CD14-positive monocyte (primary cell): ENCODE measurements around the gene CCL26. TPM values are rescaled to one million over a fixed set of nuclear protein-coding genes. Genes with fewer than 3 reads are reported as not detected.

ENCODE experiments used
- DNase-seq, 3 donors: peaks; one replicate each; pipeline ENCODE4 v3.0.0-alpha.2; 2011 to 2022
- H2AFZ ChIP-seq: 2 replicates; pipeline ENCODE4 v1.6.0; 2012; ENCODE audit warnings: mild to moderate bottlenecking, low read depth, low read length, inconsistent platforms; ENCODE audit not compliant: insufficient read depth, poor library complexity, severe bottlenecking
- H3K27ac ChIP-seq, 2 donors: 1 replicate in 1 of 2; 2 replicates in 1 of 2; pipeline ENCODE4 v1.5.1; 2012 to 2013; ENCODE audit warnings: low read length in 2 of 2, control low read depth in 1 of 2, inconsistent platforms in 1 of 2, low read depth in 1 of 2, mild to moderate bottlenecking in 1 of 2
- H3K27me3 ChIP-seq, 2 donors: one replicate each; pipeline versions ENCODE4 v1.6.0 to v1.6.1; 2011 to 2013; ENCODE audit warnings: low read length in 2 of 2; ENCODE audit not compliant: control insufficient read depth in 2 of 2, insufficient read depth in 2 of 2
- H3K36me3 ChIP-seq, 2 donors: replicated peaks in 1 of 2; 1 replicate in 1 of 2; 2 replicates in 1 of 2; pipeline versions ENCODE4 v1.5.1 to v1.6.1; 2012 to 2013; ENCODE audit warnings: low read length in 2 of 2, control low read depth in 1 of 2, inconsistent platforms in 1 of 2, mild to moderate bottlenecking in 1 of 2; ENCODE audit not compliant: insufficient read depth in 2 of 2, control insufficient read depth in 1 of 2
- H3K4me1 ChIP-seq, 2 donors: 1 replicate in 1 of 2; 2 replicates in 1 of 2; pipeline versions ENCODE4 v1.5.1 to v1.6.1; 2012 to 2013; ENCODE audit warnings: low read length in 2 of 2, control low read depth in 1 of 2, inconsistent platforms in 1 of 2, mild to moderate bottlenecking in 1 of 2, moderate library complexity in 1 of 2; ENCODE audit not compliant: insufficient read depth in 2 of 2, control insufficient read depth in 1 of 2
- H3K4me2 ChIP-seq: replicated peaks from 2 replicates; pipeline ENCODE3; 2012; ENCODE audit warnings: low read length, moderate library complexity, mild to moderate bottlenecking; ENCODE audit not compliant: poor library complexity, severe bottlenecking; ENCODE audit errors: extremely low read depth
- H3K4me3 ChIP-seq, 3 experiments: fragments of 200-600 bp in 1 of 3; sonication (generic) in 1 of 3; replicated peaks in 1 of 3; 1 replicate in 2 of 3; 2 replicates in 1 of 3; pipeline ENCODE4 v1.5.1; 2011 to 2013; ENCODE audit warnings: low read length in 3 of 3, mild to moderate bottlenecking in 3 of 3, control low read depth in 2 of 3, low read depth in 2 of 3, inconsistent platforms in 1 of 3, moderate library complexity in 1 of 3
- H3K79me2 ChIP-seq: 2 replicates; pipeline ENCODE4 v1.6.0; 2012; ENCODE audit warnings: mild to moderate bottlenecking, control low read depth, inconsistent platforms, low read length, moderate library complexity; ENCODE audit not compliant: insufficient read depth
- H3K9ac ChIP-seq: 2 replicates; pipeline ENCODE4 v1.6.0; 2017; ENCODE audit warnings: low read length, mild to moderate bottlenecking; ENCODE audit not compliant: insufficient read depth, poor library complexity, severe bottlenecking
- H3K9me3 ChIP-seq, 2 donors: replicated peaks in 1 of 2; 1 replicate in 1 of 2; 2 replicates in 1 of 2; pipeline versions ENCODE4 v1.5.1 to v1.6.1; 2012 to 2013; ENCODE audit warnings: low read length in 2 of 2, control low read depth in 1 of 2; ENCODE audit not compliant: control insufficient read depth in 1 of 2, insufficient read depth in 1 of 2
- H4K20me1 ChIP-seq: 2 replicates; pipeline ENCODE4 v1.6.0; 2012; ENCODE audit warnings: mild to moderate bottlenecking, low read length, control low read depth, moderate library complexity; ENCODE audit not compliant: insufficient read depth
- H3K27ac Mint-ChIP-seq, 7 donors: one replicate each; pipeline ENCODE4 v1.8.0; 2020; ENCODE audit warnings: mild to moderate bottlenecking in 7 of 7, mixed read lengths in 7 of 7, moderate library complexity in 6 of 7, inconsistent platforms in 2 of 7
- H3K27me3 Mint-ChIP-seq, 3 donors: one replicate each; pipeline ENCODE4 v1.8.0; 2021 to 2022; ENCODE audit warnings: low read depth in 3 of 3, mild to moderate bottlenecking in 3 of 3, mixed read lengths in 3 of 3, moderate library complexity in 3 of 3, inconsistent platforms in 1 of 3
- H3K36me3 Mint-ChIP-seq, 2 donors: one replicate each; pipeline ENCODE4 v1.8.0; 2020; ENCODE audit warnings: mixed read lengths in 2 of 2, inconsistent platforms in 1 of 2, mild to moderate bottlenecking in 1 of 2
- H3K4me1 Mint-ChIP-seq: one replicate; pipeline ENCODE4 v1.8.0; 2020; ENCODE audit warnings: mild to moderate bottlenecking, mixed read lengths
- H3K4me3 Mint-ChIP-seq, 2 donors: one replicate each; pipeline ENCODE4 v1.8.0; 2020; ENCODE audit warnings: mild to moderate bottlenecking in 2 of 2, mixed read lengths in 2 of 2, moderate library complexity in 1 of 2
- H3K9me3 Mint-ChIP-seq, 7 donors: one replicate each; pipeline ENCODE4 v1.8.0; 2020 to 2022; ENCODE audit warnings: mixed read lengths in 7 of 7, mild to moderate bottlenecking in 6 of 7, moderate library complexity in 6 of 7, inconsistent platforms in 2 of 7
- CTCF ChIP-seq: fragments of 200-600 bp; IDR thresholded peaks from one replicate; pipeline ENCODE4 v1.8.0; 2022; ENCODE audit warnings: antibody characterized with exemption, mild to moderate bottlenecking
- WGBS: methylation state at CpG from one replicate; pipeline ENCODE4 v1.1.5; 2013; ENCODE audit warnings: missing lambda C conversion rate; ENCODE audit not compliant: insufficient coverage; 5-methylcytosine and 5-hydroxymethylcytosine counted together
- intact Hi-C, 2 donors: fragments of 100-400 bp; cut with micrococcal nuclease; formaldehyde crosslinking; loops; one replicate each; pipeline versions ENCODE4 v1.15.0 to v1.15.1; 2023
- polyA plus RNA-seq, 3 donors: library from polyadenylated mRNA; depleted of rRNA in 1 of 3; unstranded in 2 of 3; stranded (reverse) in 1 of 3; fragments of 300-500 nt in 2 of 3; fragments of >200 nt in 1 of 3; fragmentation: Illumina TruSeq in 2 of 3; gene quantifications; 1 replicate in 2 of 3; 2 replicates in 1 of 3; pipeline ENCODE4 v1.2.3, GENCODE V29; 2012 to 2021

CCL26 gene
- polyA plus RNA-seq, 3 donors, result not detected

GRCh38 chr7:75807452-75807851 is 35.4 kb upstream of the CCL26 start:
- Mint-ChIP-seq H3K36me3 (peaks cover 0 to 2% of the 10 kb centered on the region in 2 donors), H3K27ac (no peak overlapping the region), H3K4me3 (no peak overlapping the region), H3K4me1 (no peaks in the 10 kb centered on the region), H3K27me3 (peaks cover 2 to 7% (median 4%) of the 10 kb centered on the region in 3 donors), H3K9me3 (peaks cover 15 to 31% (median 25%) of the 10 kb centered on the region in 7 donors)
- Histone ChIP-seq H3K9ac (no peak overlapping the region), H2AFZ (no peak overlapping the region), H3K4me3 (no peak overlapping the region), H3K4me2 (no peak overlapping the region), H3K36me3 (no peaks in the 10 kb centered on the region), H4K20me1 (no peaks in the 10 kb centered on the region), H3K4me1 (no peaks in the 10 kb centered on the region), H3K9me3 (peaks cover 22 to 30% of the 10 kb centered on the region in 2 donors), H3K79me2 (no peaks in the 10 kb centered on the region), H3K27me3 (no peaks in the 10 kb centered on the region), H3K27ac (no peak overlapping the region)
- 92% methylated on average over 8 of the region's 9 CpGs for WGBS
- intact Hi-C loops, result no loop called here
- no peak for TF ChIP-seq CTCF
- no peak for DNase-seq

GRCh38 chr7:75806560-75807307 is 34.7 kb upstream of the CCL26 start:
- TF ChIP-seq CTCF, result no peak
- intact Hi-C loops, result no loop called here
- no peak overlapping the region for H3K27ac Mint-ChIP-seq
- no peaks in the 10 kb centered on the region for H3K27me3 ChIP-seq
- no peak overlapping the region for H3K4me2 ChIP-seq
- H3K4me1 Mint-ChIP-seq, result no peaks in the 10 kb centered on the region
- H3K36me3 ChIP-seq, result no peaks in the 10 kb centered on the region
- H3K9ac ChIP-seq, result no peak overlapping the region
- WGBS, result 100% methylated on average over 4 of the region's 4 CpGs
- H3K36me3 Mint-ChIP-seq, result peaks cover 0 to 2% of the 10 kb centered on the region in 2 donors
- peaks cover 2 to 7% (median 4%) of the 10 kb centered on the region in 3 donors for H3K27me3 Mint-ChIP-seq
- no peak for DNase-seq
- no peaks in the 10 kb centered on the region for H4K20me1 ChIP-seq
- H3K79me2 ChIP-seq, result no peaks in the 10 kb centered on the region
- H3K4me1 ChIP-seq, result no peaks in the 10 kb centered on the region
- H3K9me3 Mint-ChIP-seq, result peaks cover 15 to 30% (median 25%) of the 10 kb centered on the region in 7 donors
- no peak overlapping the region for H3K27ac ChIP-seq
- H3K4me3 Mint-ChIP-seq, result no peak overlapping the region
- peaks cover 22 to 30% of the 10 kb centered on the region in 2 donors for H3K9me3 ChIP-seq
- no peak overlapping the region for H3K4me3 ChIP-seq
- no peak overlapping the region for H2AFZ ChIP-seq
